Esophagus muscularis mucosa (tissue), 4 donors: ENCODE data around the gene BLOC1S6.

Source experiments
- CTCF ChIP-seq, 3 experiments: fragments of 200-600 bp in 2 of 3; fragments of 450-650 bp in 1 of 3; sonication (generic) in 2 of 3; IDR thresholded peaks; one replicate each; pipeline ENCODE4 v1.5.1; 2017 to 2019; ENCODE audit warnings: antibody characterized with exemption in 3 of 3, mild to moderate bottlenecking in 2 of 3, moderate library complexity in 1 of 3
- EP300 ChIP-seq: sonication (generic); formaldehyde crosslinking; IDR thresholded peaks from one replicate; pipeline ENCODE4 v1.6.1; 2017; ENCODE audit warnings: antibody characterized with exemption
- POLR2A ChIP-seq: fragments of 450-650 bp; IDR thresholded peaks from one replicate; pipeline ENCODE4 v1.6.1; 2017; ENCODE audit warnings: antibody characterized with exemption, moderate library complexity, mild to moderate bottlenecking, low read depth
- POLR2AphosphoS5 ChIP-seq, 2 donors: sonication (generic); formaldehyde crosslinking; IDR thresholded peaks; one replicate each; pipeline ENCODE4 v1.6.1; 2017; ENCODE audit warnings: antibody characterized with exemption in 2 of 2

GRCh38 chr15:45585069-45585791 is 1.9 kb upstream of the BLOC1S6 start:
- no peak for TF ChIP-seq CTCF (IDR thresholded peaks at IDR 0.05)
- no peak for TF ChIP-seq POLR2A
- TF ChIP-seq POLR2AphosphoS5 (IDR thresholded peaks at IDR 0.05) = no peak
- TF ChIP-seq EP300 = no peak
